ENCODE data around the gene LIPC.

Gene LIPC

GRCh38 chr15:58458076-58458475, 26.3 kb downstream of the LIPC start:
- no peak for DNase-seq (ENCODE audit: low read depth in 2 of 2)

GRCh38 chr15:58459045-58459444, 27.3 kb downstream of the LIPC start:
- no peak for DNase-seq (ENCODE audit: low read depth in 2 of 2)

GRCh38 chr15:58459560-58459959, 27.8 kb downstream of the LIPC start:
- no peak for DNase-seq (ENCODE audit: low read depth in 2 of 2)

GRCh38 chr15:58460116-58460790, 28.5 kb downstream of the LIPC start:
- DNase-seq (ENCODE audit: low read depth in 2 of 2): no peak

GRCh38 chr15:58460872-58461271, 29.1 kb downstream of the LIPC start:
- no peak for DNase-seq (ENCODE audit: low read depth in 2 of 2)

- DNase-seq (ENCODE audit: low read depth in 2 of 2): no peak
Measured at GRCh38 chr15:58462547-58462946, 30.8 kb downstream of the LIPC start.

GRCh38 chr15:58462973-58463663, 31.3 kb downstream of the LIPC start:
- DNase-seq (ENCODE audit: low read depth in 2 of 2): no peak

- DNase-seq (ENCODE audit: low read depth in 2 of 2): no peak
Measured at GRCh38 chr15:58463815-58464650, 32.2 kb downstream of the LIPC start.

GRCh38 chr15:58465070-58465469, 33.3 kb downstream of the LIPC start:
- DNase-seq (ENCODE audit: low read depth in 2 of 2): no peak

- no peak for DNase-seq (ENCODE audit: low read depth in 2 of 2)
Measured at GRCh38 chr15:58465866-58466517, 34.2 kb downstream of the LIPC start.

GRCh38 chr15:58466566-58466965, 34.8 kb downstream of the LIPC start:
- DNase-seq (ENCODE audit: low read depth in 2 of 2): no peak

GRCh38 chr15:58467121-58467721, 35.4 kb downstream of the LIPC start:
- no peak for DNase-seq (ENCODE audit: low read depth in 2 of 2)

GRCh38 chr15:58467722-58468423, 36.1 kb downstream of the LIPC start:
- no peak for DNase-seq (ENCODE audit: low read depth in 2 of 2)

GRCh38 chr15:58469432-58470353, 37.9 kb downstream of the LIPC start:
- DNase-seq (ENCODE audit: low read depth in 2 of 2): no peak

- DNase-seq (ENCODE audit: low read depth in 2 of 2): no peak
Measured at GRCh38 chr15:58471348-58471747, 39.6 kb downstream of the LIPC start.

- DNase-seq (ENCODE audit: low read depth in 2 of 2): no peak
Measured at GRCh38 chr15:58472221-58472620, 40.4 kb downstream of the LIPC start.

GRCh38 chr15:58472821-58473581, 41.2 kb downstream of the LIPC start:
- DNase-seq (ENCODE audit: low read depth in 2 of 2): no peak

- DNase-seq (ENCODE audit: low read depth in 2 of 2): no peak
Measured at GRCh38 chr15:58473724-58474123, 41.9 kb downstream of the LIPC start.

GRCh38 chr15:58474741-58475323, 43.0 kb downstream of the LIPC start:
- DNase-seq (ENCODE audit: low read depth in 2 of 2): no peak

All from activated CD4-positive, alpha-beta T cell treated with anti-CD3 and anti-CD28 coated beads for 24 hours (primary cell).